Ishikawa (cell line): ENCODE measurements around the gene MLLT6.

Source experiments
- EP300 ChIP-seq: IDR thresholded peaks from 2 replicates; pipeline ENCODE4 v1.6.1; 2012; ENCODE audit warnings: borderline replicate concordance
- MAX ChIP-seq: IDR thresholded peaks from 2 replicates; pipeline ENCODE4 v1.6.1; 2012
- REST ChIP-seq: IDR thresholded peaks from 2 replicates; pipeline ENCODE4 v1.6.1; 2012; ENCODE audit warnings: low read depth, mild to moderate bottlenecking

GRCh38 chr17:38750312-38751121 is 45.4 kb downstream of the MLLT6 start:
- TF ChIP-seq MAX (no peak), REST (no peak), EP300 (no peak)
